Ishikawa (cell line): ENCODE measurements around the gene SPAG6.

Source experiments
- CEBPB ChIP-seq: IDR thresholded peaks from 2 replicates; pipeline ENCODE4 v1.6.1; 2012
- CREB1 ChIP-seq: IDR thresholded peaks from 2 replicates; pipeline ENCODE4 v1.6.1; 2012; ENCODE audit warnings: low read depth
- EGR1 ChIP-seq: IDR thresholded peaks from 2 replicates; pipeline ENCODE4 v1.6.1; 2012
- EP300 ChIP-seq: IDR thresholded peaks from 2 replicates; pipeline ENCODE4 v1.6.1; 2012; ENCODE audit warnings: borderline replicate concordance
- FOXM1 ChIP-seq: IDR thresholded peaks from 2 replicates; pipeline ENCODE4 v1.6.1; 2012; ENCODE audit warnings: low read depth, borderline replicate concordance
- NFIC ChIP-seq: IDR thresholded peaks from 2 replicates; pipeline ENCODE4 v1.6.1; 2012
- RAD21 ChIP-seq: IDR thresholded peaks from 2 replicates; pipeline ENCODE4 v1.6.1; 2012; ENCODE audit warnings: low read depth
- TAF1 ChIP-seq: IDR thresholded peaks from 2 replicates; pipeline ENCODE4 v1.6.1; 2012; ENCODE audit warnings: low read depth, mild to moderate bottlenecking
- TCF12 ChIP-seq: IDR thresholded peaks from 2 replicates; pipeline ENCODE4 v1.6.1; 2012; ENCODE audit warnings: low read depth
- TEAD4 ChIP-seq: IDR thresholded peaks from 2 replicates; pipeline ENCODE4 v1.6.1; 2012
- YY1 ChIP-seq: IDR thresholded peaks from 2 replicates; pipeline ENCODE4 v1.6.1; 2012; ENCODE audit warnings: low read depth
- ZBTB7A ChIP-seq: IDR thresholded peaks from 2 replicates; pipeline ENCODE4 v1.6.1; 2012; ENCODE audit warnings: low read depth
- TF ChIP-seq, protein P1 (sequence below): IDR thresholded peaks from 2 replicates; pipeline ENCODE4 v1.6.1; 2012; ENCODE audit warnings: low read depth, mild to moderate bottlenecking
- TF ChIP-seq, protein P2 (sequence below): IDR thresholded peaks from 2 replicates; pipeline ENCODE4 v1.6.1; 2012
- TF ChIP-seq, protein P3 (sequence below): IDR thresholded peaks from 2 replicates; pipeline ENCODE4 v1.6.1; 2012

SPAG6 gene

DNA sequence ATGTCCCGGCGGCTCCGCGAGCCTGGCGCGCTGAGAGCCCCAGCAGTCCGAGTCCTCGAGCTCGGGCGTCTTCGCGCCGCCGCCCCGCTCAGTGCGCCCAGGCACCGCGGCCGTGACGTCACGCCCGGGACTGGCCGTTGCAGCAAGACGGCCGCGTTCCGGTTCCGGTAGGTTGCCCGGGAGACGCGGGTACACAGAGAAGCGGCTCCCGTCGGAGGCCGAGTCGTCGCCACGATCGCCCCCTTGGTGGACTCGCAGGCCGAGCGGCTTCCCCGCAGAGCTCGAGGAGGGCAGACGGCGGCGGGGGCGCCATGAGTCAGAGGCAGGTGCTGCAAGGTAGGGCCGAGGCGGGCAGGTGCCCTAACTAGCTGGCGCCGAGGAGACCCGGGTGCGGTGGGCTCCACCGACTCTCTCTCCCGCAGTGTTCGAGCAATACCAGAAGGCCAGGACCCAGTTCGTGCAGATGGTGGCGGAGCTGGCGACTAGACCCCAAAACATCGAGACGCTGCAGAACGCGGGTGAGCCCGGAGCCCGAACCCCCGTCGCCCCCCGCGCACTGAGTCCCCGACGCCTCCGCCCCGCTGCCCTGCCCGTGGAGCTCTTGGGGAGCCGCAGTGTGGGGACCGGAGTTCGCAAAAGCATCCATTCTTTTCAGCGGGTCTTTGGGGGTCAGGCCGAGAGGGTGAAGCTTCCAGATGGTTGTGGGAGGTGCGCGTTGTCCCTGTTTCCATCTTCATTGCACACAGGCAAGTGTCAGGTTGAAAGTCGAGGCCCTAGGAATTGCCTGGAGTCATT lies at the start of gene SPAG6:
SPAG6 (plus strand) TSS at position 196 of the 795 bp plus-strand sequence; CDS start at position 312, 116 bp downstream.
- TF ChIP-seq RAD21 = no peak

DNA sequence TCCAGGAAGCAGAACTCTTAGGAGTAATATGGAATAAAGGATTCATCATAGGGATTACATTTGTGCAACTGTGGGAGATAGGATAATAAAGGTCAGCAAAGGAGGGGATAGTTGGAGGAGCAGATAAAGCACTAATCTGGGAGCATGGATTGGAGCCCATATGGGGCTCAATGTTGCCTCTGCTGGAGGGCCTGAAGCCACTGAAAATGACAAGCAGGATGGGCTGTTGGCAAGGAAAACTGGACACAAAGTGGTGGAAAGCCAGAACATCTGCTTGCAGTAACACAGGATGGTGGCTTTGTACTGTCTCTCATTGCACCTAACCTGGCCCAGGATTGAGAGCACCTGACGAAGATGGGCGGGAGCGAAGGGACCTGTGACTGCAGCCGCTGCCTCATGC lies 44.1 kb upstream of the SPAG6 start:
- TF ChIP-seq EP300 = no peak
- no peak for TF ChIP-seq CREB1
- TF ChIP-seq, protein P1, sequence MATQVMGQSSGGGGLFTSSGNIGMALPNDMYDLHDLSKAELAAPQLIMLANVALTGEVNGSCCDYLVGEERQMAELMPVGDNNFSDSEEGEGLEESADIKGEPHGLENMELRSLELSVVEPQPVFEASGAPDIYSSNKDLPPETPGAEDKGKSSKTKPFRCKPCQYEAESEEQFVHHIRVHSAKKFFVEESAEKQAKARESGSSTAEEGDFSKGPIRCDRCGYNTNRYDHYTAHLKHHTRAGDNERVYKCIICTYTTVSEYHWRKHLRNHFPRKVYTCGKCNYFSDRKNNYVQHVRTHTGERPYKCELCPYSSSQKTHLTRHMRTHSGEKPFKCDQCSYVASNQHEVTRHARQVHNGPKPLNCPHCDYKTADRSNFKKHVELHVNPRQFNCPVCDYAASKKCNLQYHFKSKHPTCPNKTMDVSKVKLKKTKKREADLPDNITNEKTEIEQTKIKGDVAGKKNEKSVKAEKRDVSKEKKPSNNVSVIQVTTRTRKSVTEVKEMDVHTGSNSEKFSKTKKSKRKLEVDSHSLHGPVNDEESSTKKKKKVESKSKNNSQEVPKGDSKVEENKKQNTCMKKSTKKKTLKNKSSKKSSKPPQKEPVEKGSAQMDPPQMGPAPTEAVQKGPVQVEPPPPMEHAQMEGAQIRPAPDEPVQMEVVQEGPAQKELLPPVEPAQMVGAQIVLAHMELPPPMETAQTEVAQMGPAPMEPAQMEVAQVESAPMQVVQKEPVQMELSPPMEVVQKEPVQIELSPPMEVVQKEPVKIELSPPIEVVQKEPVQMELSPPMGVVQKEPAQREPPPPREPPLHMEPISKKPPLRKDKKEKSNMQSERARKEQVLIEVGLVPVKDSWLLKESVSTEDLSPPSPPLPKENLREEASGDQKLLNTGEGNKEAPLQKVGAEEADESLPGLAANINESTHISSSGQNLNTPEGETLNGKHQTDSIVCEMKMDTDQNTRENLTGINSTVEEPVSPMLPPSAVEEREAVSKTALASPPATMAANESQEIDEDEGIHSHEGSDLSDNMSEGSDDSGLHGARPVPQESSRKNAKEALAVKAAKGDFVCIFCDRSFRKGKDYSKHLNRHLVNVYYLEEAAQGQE = no peak
- TF ChIP-seq NFIC = no peak
- TF ChIP-seq ZBTB7A = no peak
- TF ChIP-seq, protein P2, sequence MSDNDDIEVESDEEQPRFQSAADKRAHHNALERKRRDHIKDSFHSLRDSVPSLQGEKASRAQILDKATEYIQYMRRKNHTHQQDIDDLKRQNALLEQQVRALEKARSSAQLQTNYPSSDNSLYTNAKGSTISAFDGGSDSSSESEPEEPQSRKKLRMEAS = no peak
- no peak for TF ChIP-seq TAF1
- TF ChIP-seq TCF12 = no peak
- TF ChIP-seq CEBPB = no peak
- TF ChIP-seq EGR1 = no peak
- TF ChIP-seq, protein P3, sequence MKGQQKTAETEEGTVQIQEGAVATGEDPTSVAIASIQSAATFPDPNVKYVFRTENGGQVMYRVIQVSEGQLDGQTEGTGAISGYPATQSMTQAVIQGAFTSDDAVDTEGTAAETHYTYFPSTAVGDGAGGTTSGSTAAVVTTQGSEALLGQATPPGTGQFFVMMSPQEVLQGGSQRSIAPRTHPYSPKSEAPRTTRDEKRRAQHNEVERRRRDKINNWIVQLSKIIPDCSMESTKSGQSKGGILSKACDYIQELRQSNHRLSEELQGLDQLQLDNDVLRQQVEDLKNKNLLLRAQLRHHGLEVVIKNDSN = no peak
- TF ChIP-seq TEAD4 = no peak
- no peak for TF ChIP-seq FOXM1

DNA sequence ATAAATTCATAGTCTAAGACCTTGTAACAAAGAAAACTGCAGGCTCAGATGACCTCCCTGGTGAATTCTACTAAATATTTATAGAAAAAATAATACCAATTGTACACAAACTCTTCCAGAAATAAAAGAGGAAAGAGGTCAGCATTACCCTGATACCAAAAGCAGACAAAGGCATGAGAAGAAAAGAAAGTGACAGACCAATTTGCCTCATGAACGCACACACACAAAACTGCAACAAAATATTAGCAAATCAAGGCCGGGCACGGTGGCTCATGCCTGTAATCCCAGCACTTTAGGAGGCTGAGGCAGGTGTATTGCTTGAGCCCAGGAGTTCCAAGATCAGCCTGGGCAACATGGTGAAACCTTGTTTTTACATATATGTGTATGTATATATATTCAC lies 41.8 kb upstream of the SPAG6 start:
- TF ChIP-seq TAF1 (no peak), TEAD4 (no peak), FOXM1 (no peak), EP300 (no peak), RAD21 (no peak), YY1 (no peak), ZBTB7A (no peak), TCF12 (no peak), EGR1 (no peak), CREB1 (no peak), NFIC (no peak), CEBPB (no peak)
- TF ChIP-seq, protein P1 = no peak
- TF ChIP-seq, protein P3 = no peak
- TF ChIP-seq, protein P2 = no peak

DNA sequence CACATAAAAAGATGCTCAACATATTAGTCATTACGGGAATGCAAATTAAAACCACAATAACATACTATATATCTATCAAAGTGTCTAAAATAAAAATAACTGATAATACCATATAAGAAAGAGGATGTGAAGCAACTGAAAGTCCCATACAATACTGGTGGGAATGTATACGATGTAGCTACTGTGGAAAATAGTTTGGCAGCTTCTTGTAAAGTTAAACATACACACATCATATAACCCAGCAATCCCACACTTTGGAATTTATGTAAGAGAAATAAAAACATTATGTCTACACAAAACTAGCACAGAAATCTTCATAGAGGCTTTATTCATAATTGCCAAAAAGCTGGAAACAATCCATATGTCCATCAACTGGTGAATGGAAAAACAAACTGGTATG lies 39.6 kb upstream of the SPAG6 start:
- TF ChIP-seq, protein P3 = no peak
- TF ChIP-seq, protein P2 = no peak
- TF ChIP-seq TCF12 (no peak), YY1 (no peak), CEBPB (no peak), ZBTB7A (no peak), TAF1 (no peak), FOXM1 (no peak), EP300 (no peak), CREB1 (no peak), RAD21 (no peak), EGR1 (no peak), TEAD4 (no peak), NFIC (no peak)
- TF ChIP-seq, protein P1 = no peak
